CD8-positive, alpha-beta memory T cell (primary cell): ENCODE measurements around the gene TEAD3. TPM values are rescaled to one million over a fixed set of nuclear protein-coding genes. Genes with fewer than 3 reads are reported as not detected.
A peak's percentile ranks its signal among the peaks of the same experiment; 100 is the strongest.

Experiments used
- CTCF ChIA-PET: fragments of 350-600 bp; sonication (Branson Sonifier 250); formaldehyde crosslinking; loops from one replicate; lab custom pipeline; 2021; ENCODE audit warnings: antibody characterized with exemption; lab: Charles Lee
- POLR2A ChIA-PET: fragments of 350-600 bp; sonication (Branson Sonifier 250); formaldehyde crosslinking; loops from one replicate; lab custom pipeline; 2021; ENCODE audit warnings: antibody characterized with exemption; lab: Charles Lee
- DNase-seq, 5 donors: peaks; one replicate each; pipeline versions ENCODE4 v3.0.0 to v3.0.0-alpha.2; 2020 to 2022; ENCODE audit warnings: mixed read lengths in 1 of 5
- H3K27ac ChIP-seq: one replicate; pipeline ENCODE4 v1.7.0; 2013; ENCODE audit warnings: low read depth, mild to moderate bottlenecking, low read length, moderate library complexity
- H3K27me3 ChIP-seq: 2 replicates; pipeline ENCODE4 v1.7.0; 2013; ENCODE audit warnings: low read length, mild to moderate bottlenecking; ENCODE audit not compliant: insufficient read depth, poor library complexity, severe bottlenecking
- H3K36me3 ChIP-seq: 2 replicates; pipeline ENCODE4 v1.7.0; 2013; ENCODE audit warnings: mild to moderate bottlenecking, low read length, moderate library complexity; ENCODE audit not compliant: insufficient read depth
- H3K4me1 ChIP-seq: 2 replicates; pipeline ENCODE4 v1.7.0; 2013; ENCODE audit warnings: mild to moderate bottlenecking, low read length, moderate library complexity; ENCODE audit not compliant: insufficient read depth
- H3K4me3 ChIP-seq: 2 replicates; pipeline ENCODE4 v1.7.0; 2013; ENCODE audit warnings: mild to moderate bottlenecking, low read length
- H3K9me3 ChIP-seq: 2 replicates; pipeline ENCODE4 v1.7.0; 2013; ENCODE audit warnings: mild to moderate bottlenecking, low read length
- H3K27ac Mint-ChIP-seq, 8 donors: one replicate each; pipeline ENCODE4 v1.8.0; 2020 to 2021; ENCODE audit warnings: mixed read lengths in 8 of 8, mild to moderate bottlenecking in 6 of 8, inconsistent platforms in 3 of 8, moderate library complexity in 3 of 8
- H3K27me3 Mint-ChIP-seq, 2 donors: one replicate each; pipeline ENCODE4 v1.8.0; 2020 to 2021; ENCODE audit warnings: mixed read lengths in 2 of 2, mild to moderate bottlenecking in 1 of 2, moderate library complexity in 1 of 2
- H3K36me3 Mint-ChIP-seq, 3 donors: one replicate each; pipeline ENCODE4 v1.8.0; 2020 to 2021; ENCODE audit warnings: mixed read lengths in 3 of 3, inconsistent platforms in 1 of 3, mild to moderate bottlenecking in 1 of 3
- H3K4me1 Mint-ChIP-seq, 3 donors: one replicate each; pipeline ENCODE4 v1.8.0; 2020 to 2021; ENCODE audit warnings: mixed read lengths in 3 of 3, inconsistent platforms in 1 of 3, mild to moderate bottlenecking in 1 of 3
- H3K4me3 Mint-ChIP-seq, 7 donors: one replicate each; pipeline ENCODE4 v1.8.0; 2020 to 2021; ENCODE audit warnings: mixed read lengths in 7 of 7, mild to moderate bottlenecking in 6 of 7, moderate library complexity in 4 of 7, inconsistent platforms in 2 of 7
- H3K9me3 Mint-ChIP-seq, 5 donors: one replicate each; pipeline ENCODE4 v1.8.0; 2020 to 2022; ENCODE audit warnings: mixed read lengths in 5 of 5, mild to moderate bottlenecking in 3 of 5, moderate library complexity in 2 of 5, inconsistent platforms in 1 of 5
- polyA plus RNA-seq: library from polyadenylated mRNA; unstranded; fragments of 300-500 nt; fragmentation: Illumina TruSeq; gene quantifications from one replicate; pipeline ENCODE4 v1.2.3, GENCODE V29; 2021
- total RNA-seq, 2 experiments: library from RNA; stranded (reverse); gene quantifications; one replicate each; pipeline ENCODE4 v1.2.3, GENCODE V29; 2021

TEAD3 gene
- total and polyA plus RNA-seq, 3 experiments from 2014 or later, result 0.25 to 0.90 (median 0.53) TPM

GRCh38 chr6:35500782-35501181, 3.9 kb upstream of the TEAD3 start:
- CTCF ChIA-PET, result no interaction called here
- POLR2A ChIA-PET, result no interaction called here

GRCh38 chr6:35499372-35499771, 2.5 kb upstream of the TEAD3 start:
- Mint-ChIP-seq H3K4me3 (peak overlapping the region in 2 of 7 donors; percentile 80 to 86), H3K9me3 (no peaks in the 10 kb centered on the region), H3K4me1 (peaks cover 10 to 27% (median 10%) of the 10 kb centered on the region in 3 donors), H3K27me3 (peaks cover 9 to 28% of the 10 kb centered on the region in 2 donors), H3K27ac (peak overlapping the region in 2 of 8 donors; percentile 30 to 47), H3K36me3 (peaks cover 0 to 1% (median 0%) of the 10 kb centered on the region in 3 donors)
- no peaks in the 10 kb centered on the region for H3K36me3 ChIP-seq
- no peak overlapping the region for H3K27ac ChIP-seq
- no peaks in the 10 kb centered on the region for H3K9me3 ChIP-seq
- no peak for DNase-seq
- ChIA-PET CTCF (interaction anchor here (2.3 kb wide), 1 partner anchor 31 kb away, joined by 6 read pairs; the partner anchor contains the start of gene RPL10A), POLR2A (no interaction called here)
- peaks cover 10% of the 10 kb centered on the region for H3K4me1 ChIP-seq
- peaks cover 8% of the 10 kb centered on the region for H3K27me3 ChIP-seq
- no peak overlapping the region for H3K4me3 ChIP-seq

More at GRCh38 chr6:35500782-35501181, 3.9 kb upstream of the TEAD3 start:
- no peaks in the 10 kb centered on the region for H3K9me3 ChIP-seq
- H3K9me3 Mint-ChIP-seq, result no peaks in the 10 kb centered on the region
- peaks cover 9 to 32% of the 10 kb centered on the region in 2 donors for H3K27me3 Mint-ChIP-seq
- H3K36me3 ChIP-seq, result no peaks in the 10 kb centered on the region
- H3K27ac Mint-ChIP-seq, result peak overlapping the region in 1 of 8 donors; percentile 6
- H3K4me3 ChIP-seq, result no peak overlapping the region
- H3K27me3 ChIP-seq, result peaks cover 8% of the 10 kb centered on the region
- no peak overlapping the region for H3K27ac ChIP-seq
- H3K4me1 Mint-ChIP-seq, result peaks cover 8 to 16% (median 10%) of the 10 kb centered on the region in 3 donors
- H3K36me3 Mint-ChIP-seq, result peaks cover 0 to 1% (median 0%) of the 10 kb centered on the region in 3 donors
- peak overlapping the region in 1 of 7 donors; percentile 46 for H3K4me3 Mint-ChIP-seq
- no peak for DNase-seq
- H3K4me1 ChIP-seq, result peaks cover 10% of the 10 kb centered on the region

- peak overlapping the region; percentile 79 to 91 (median 83) for H3K4me3 Mint-ChIP-seq
- H3K4me1 ChIP-seq, result peaks cover 10% of the 10 kb centered on the region
- no peaks in the 10 kb centered on the region for H3K9me3 ChIP-seq
- H3K4me1 Mint-ChIP-seq, result peaks cover 14 to 33% (median 16%) of the 10 kb centered on the region in 3 donors
- H3K36me3 Mint-ChIP-seq, result peaks cover 0 to 1% (median 0%) of the 10 kb centered on the region in 3 donors
- ChIA-PET CTCF (interaction anchor here (2.3 to 2.9 kb wide), 2 partner anchors 25 to 30 kb away, joined by 6 to 12 read pairs; partner anchors contain the start of gene RPL10A), POLR2A (interaction anchor here (1.1 kb wide), 1 partner anchor 233 kb away, joined by 3 read pairs; no protein-coding TSS in a partner anchor)
- H3K4me3 ChIP-seq, result peak overlapping the region; percentile 50
- DNase-seq, result peak in 1 of 5 donors; percentile 26
- peaks cover 8% of the 10 kb centered on the region for H3K27me3 ChIP-seq
- H3K9me3 Mint-ChIP-seq, result no peaks in the 10 kb centered on the region
- peaks cover 6 to 28% of the 10 kb centered on the region in 2 donors for H3K27me3 Mint-ChIP-seq
- peak overlapping the region; percentile 57 for H3K27ac ChIP-seq
- H3K27ac Mint-ChIP-seq, result peak overlapping the region in 5 of 8 donors; percentile 11 to 86 (median 63)
- no peaks in the 10 kb centered on the region for H3K36me3 ChIP-seq
These were observed 1.7 kb upstream of the TEAD3 start for GRCh38 chr6:35498422-35499067.

DNA sequence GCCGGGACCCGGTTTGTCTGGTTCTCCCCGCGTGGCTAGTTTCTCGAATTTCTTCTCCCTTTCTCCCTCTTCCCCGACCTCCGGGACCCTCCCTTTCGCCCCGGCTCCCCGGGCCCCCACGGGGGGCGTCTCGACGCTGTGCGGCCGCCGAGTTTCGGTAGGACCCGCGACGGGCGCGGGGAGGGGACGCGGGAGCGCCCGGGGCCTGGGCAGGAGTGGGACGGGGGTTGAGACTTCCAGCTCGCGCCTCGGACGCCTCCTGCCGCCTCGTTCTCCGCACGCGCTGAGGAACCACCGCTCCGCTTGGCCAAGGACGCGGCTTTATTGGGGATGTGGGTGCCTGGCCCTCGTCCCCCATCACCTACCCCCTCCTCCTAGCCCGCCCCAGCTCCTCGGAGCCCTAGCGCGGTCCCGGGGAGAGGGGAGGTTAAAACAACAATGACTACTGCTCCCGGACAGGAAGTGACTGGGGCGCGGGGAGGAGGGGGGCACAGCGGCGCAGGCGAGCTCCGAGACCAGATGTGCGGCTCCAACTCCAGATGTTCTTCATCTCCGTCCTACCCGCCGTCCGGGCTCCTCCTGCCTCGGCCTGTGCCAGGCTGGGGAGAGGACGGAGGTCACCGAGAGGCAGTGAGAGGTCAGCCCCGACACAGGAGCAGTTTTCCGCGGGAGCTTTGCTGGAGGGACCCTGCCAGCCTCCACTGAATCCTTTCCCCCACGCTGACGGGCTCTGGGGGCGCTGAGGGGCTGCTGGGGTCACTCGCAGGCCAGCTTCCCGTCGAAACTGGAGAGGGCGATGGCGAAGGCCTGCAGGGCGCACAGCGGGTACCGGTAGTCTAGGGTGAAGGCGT, 917 bp upstream of the TEAD3 start:
- peaks cover 8% of the 10 kb centered on the region for H3K27me3 ChIP-seq
- H3K9me3 ChIP-seq, result no peaks in the 10 kb centered on the region
- peaks cover 10% of the 10 kb centered on the region for H3K4me1 ChIP-seq
- Mint-ChIP-seq H3K27me3 (peaks cover 6 to 27% of the 10 kb centered on the region in 2 donors), H3K4me3 (peak overlapping the region; percentile 79 to 91 (median 83)), H3K9me3 (no peaks in the 10 kb centered on the region), H3K4me1 (peaks cover 18 to 40% (median 24%) of the 10 kb centered on the region in 3 donors), H3K27ac (peak overlapping the region in 3 of 8 donors; percentile 63 to 86 (median 74)), H3K36me3 (peaks cover 0 to 1% (median 0%) of the 10 kb centered on the region in 3 donors)
- H3K27ac ChIP-seq, result peak overlapping the region; percentile 57
- H3K4me3 ChIP-seq, result peak overlapping the region; percentile 50
- peak; percentile 19 to 64 (median 24) for DNase-seq
- CTCF ChIA-PET, result interaction anchor here (2.3 to 2.9 kb wide), 2 partner anchors 26 to 30 kb away, joined by 6 to 12 read pairs; partner anchors contain the start of gene RPL10A
- POLR2A ChIA-PET, result interaction anchor here (0.6 to 1.1 kb wide), 4 partner anchors 27 to 959 kb away, joined by 3 read pairs; no protein-coding TSS in a partner anchor
- H3K36me3 ChIP-seq, result no peaks in the 10 kb centered on the region

GRCh38 chr6:35496036-35496840, 641 bp downstream of the TEAD3 start:
- H3K27me3 Mint-ChIP-seq, result peaks cover 5 to 20% of the 10 kb centered on the region in 2 donors
- H3K4me1 Mint-ChIP-seq, result peaks cover 18 to 43% (median 24%) of the 10 kb centered on the region in 3 donors
- H3K9me3 Mint-ChIP-seq, result no peaks in the 10 kb centered on the region
- Histone ChIP-seq H3K4me3 (no peak overlapping the region), H3K27me3 (peaks cover 8% of the 10 kb centered on the region), H3K9me3 (no peaks in the 10 kb centered on the region), H3K36me3 (no peaks in the 10 kb centered on the region), H3K4me1 (peaks cover 10% of the 10 kb centered on the region), H3K27ac (peak overlapping the region; percentile 24)
- ChIA-PET POLR2A (interaction anchor here (0.7 to 1.0 kb wide), 2 partner anchors 30 to 147 kb away, joined by 3 read pairs; no protein-coding TSS in a partner anchor), CTCF (interaction anchor here (0.8 to 2.9 kb wide), 3 partner anchors 27 to 195 kb away, joined by 3 to 12 read pairs (median 3); partner anchors contain the start of gene FANCE)
- peaks cover 0 to 1% (median 0%) of the 10 kb centered on the region in 3 donors for H3K36me3 Mint-ChIP-seq
- H3K27ac Mint-ChIP-seq, result peak overlapping the region in 3 of 8 donors; percentile 33 to 73 (median 51)
- H3K4me3 Mint-ChIP-seq, result peak overlapping the region; percentile 73 to 90 (median 80)
- DNase-seq, result peak in 1 of 5 donors; percentile 47

- Mint-ChIP-seq H3K9me3 (no peaks in the 10 kb centered on the region), H3K36me3 (peaks cover 0 to 1% (median 0%) of the 10 kb centered on the region in 3 donors), H3K27ac (peak overlapping the region in 4 of 8 donors; percentile 60 to 73 (median 64)), H3K27me3 (peaks cover 5 to 16% of the 10 kb centered on the region in 2 donors), H3K4me1 (peaks cover 18 to 48% (median 24%) of the 10 kb centered on the region in 3 donors), H3K4me3 (peak overlapping the region; percentile 73 to 90 (median 80))
- H3K27ac ChIP-seq, result peak overlapping the region; percentile 24
- H3K4me1 ChIP-seq, result peaks cover 10% of the 10 kb centered on the region
- POLR2A ChIA-PET, result no interaction called here
- no peak overlapping the region for H3K4me3 ChIP-seq
- no peaks in the 10 kb centered on the region for H3K36me3 ChIP-seq
- peak in 1 of 5 donors; percentile 41 for DNase-seq
- CTCF ChIA-PET, result interaction anchor here (0.8 to 1.6 kb wide), 2 partner anchors 43 to 194 kb away, joined by 3 read pairs; partner anchors contain the start of gene FANCE
- no peaks in the 10 kb centered on the region for H3K9me3 ChIP-seq
- H3K27me3 ChIP-seq, result peaks cover 8% of the 10 kb centered on the region
These were observed 1.4 kb downstream of the TEAD3 start for GRCh38 chr6:35495258-35496035.
